Measurements from ENCODE around the gene MED26. TPM values are rescaled to one million over a fixed set of nuclear protein-coding genes. Genes with fewer than 3 reads are reported as not detected.

Gene MED26
- total and polyA plus RNA-seq, 2 of the 8 experiments (the other 6 are each of a cell fraction or from before 2014, with no cell fraction given): 5.3 to 10.7 TPM

- Histone ChIP-seq H3K4me3 (ENCODE audit: extremely low read depth in 1 of 4, insufficient read depth in 2 of 4, low read depth in 3 of 4, low read length in 4 of 4) (no peak overlapping the region), H4K8ac (ENCODE audit: extremely low read depth, insufficient read depth, low read length) (no peak overlapping the region), H2BK120ac (replicated peaks; ENCODE audit: low read depth, low read length) (no peak overlapping the region), H2BK20ac (ENCODE audit: low read length) (no peak overlapping the region), H2AFZ (ENCODE audit: low read length) (no peak overlapping the region), H3K9ac (replicated peaks in 1 of 4; ENCODE audit: extremely low read depth in 1 of 4, low read depth in 3 of 4, low read length in 3 of 4) (no peak overlapping the region; a peak in 1 of 7 replicates), H3K23me2 (ENCODE audit: low read depth, low read length) (no peaks in the 10 kb centered on the region), H4K5ac (ENCODE audit: insufficient read length, low read depth, low read length) (no peak overlapping the region), H3K9me3 (ENCODE audit: insufficient read depth in 2 of 2, low read depth in 1 of 2, low read length in 1 of 2) (no peaks in the 10 kb centered on the region), H3K4me2 (ENCODE audit: insufficient read depth in 1 of 2, low read depth in 2 of 2, low read length in 2 of 2) (peak overlapping the region; percentile 14 to 39; a peak in 2 of 4 replicates), H3K27ac (ENCODE audit: low read depth, low read length) (no peak overlapping the region), H3K23ac (ENCODE audit: insufficient read length) (no peak overlapping the region), H2AK5ac (ENCODE audit: low read depth, low read length) (no peak overlapping the region), H3K79me1 (ENCODE audit: low read depth, low read length) (peaks cover 63% of the 10 kb centered on the region), H3K14ac (ENCODE audit: insufficient read length) (no peak overlapping the region), H3K4me1 (replicated peaks in 1 of 4; ENCODE audit: control insufficient read depth in 3 of 4, insufficient read depth in 4 of 4, low read length in 3 of 4) (peaks cover 0 to 7% (median 3%) of the 10 kb centered on the region in 4 experiments; a peak in 4 of 7 replicates), H2BK15ac (ENCODE audit: low read length) (no peak overlapping the region), H3K36me3 (ENCODE audit: control insufficient read depth in 2 of 4, insufficient read depth in 4 of 4, low read length in 3 of 4) (no peaks in the 10 kb centered on the region), H3K79me2 (ENCODE audit: control insufficient read depth in 1 of 2, insufficient read depth in 2 of 2, low read length in 2 of 2) (peaks cover 14 to 96% of the 10 kb centered on the region in 2 experiments), H4K20me1 (replicated peaks in 1 of 2; ENCODE audit: control insufficient read depth in 1 of 2, insufficient read depth in 2 of 2, low read length in 2 of 2) (peaks cover 38 to 57% of the 10 kb centered on the region in 2 experiments), H2BK5ac (ENCODE audit: low read depth, low read length) (no peak overlapping the region), H3K4ac (replicated peaks; ENCODE audit: insufficient read length, low read depth, low read length) (no peak overlapping the region), H2BK12ac (ENCODE audit: low read depth, low read length) (no peak overlapping the region), H4K91ac (replicated peaks; ENCODE audit: insufficient read length, low read length) (no peak overlapping the region), H3K18ac (ENCODE audit: extremely low read depth, low read length) (no peak overlapping the region), H3K27me3 (replicated peaks in 1 of 4; ENCODE audit: control insufficient read depth in 3 of 4, extremely low read depth in 1 of 4, insufficient read depth in 3 of 4, low read length in 3 of 4) (no peaks in the 10 kb centered on the region), H3K56ac (replicated peaks; ENCODE audit: insufficient read length, low read depth, low read length) (no peak overlapping the region)
- 75% methylated on average over 2 of the region's 2 CpGs; no CpG with 5 or more reads in 1 of the 2 experiments for WGBS, 2 experiments (ENCODE audit: extremely low coverage in 1 of 2, insufficient coverage in 1 of 2, insufficient read length in 1 of 2, insufficient replicate concordance in 2 of 2, low coverage in 1 of 2, low lambda C conversion rate in 2 of 2, missing lambda C conversion rate in 1 of 2)
- CTCF ChIA-PET (ENCODE audit: partially characterized antibody): interaction anchor here (1.1 to 3.4 kb wide), 2 partner anchors 31 to 232 kb away, joined by 3 to 12 read pairs; no protein-coding TSS in a partner anchor
- POLR2A ChIA-PET (ENCODE audit: partially characterized antibody): interaction anchor here (1.7 kb wide), 1 partner anchor 10 kb away, joined by 4 read pairs; no protein-coding TSS in a partner anchor
- FAIRE-seq (no peak), DNase-seq (ENCODE audit: low read depth in 1 of 2, low spot score in 2 of 2) (no peak)
- TF ChIP-seq PHF8 (conservative IDR thresholded peaks at IDR 0.05; ENCODE audit: low read depth, low read length): no peak
- no peak for TF ChIP-seq USF2 (IDR thresholded peaks at IDR 0.05; ENCODE audit: low read length)
- no peak for TF ChIP-seq SP2 (IDR thresholded peaks at IDR 0.05; ENCODE audit: low read length)
- TF ChIP-seq ZNF274 (IDR thresholded peaks at IDR 0.05; ENCODE audit: borderline replicate concordance, extremely low read depth, low read length): no peak
- TF ChIP-seq KDM5A (IDR thresholded peaks at IDR 0.05; ENCODE audit: low read length): no peak
- no peak for TF ChIP-seq GABPA (IDR thresholded peaks at IDR 0.05; ENCODE audit: borderline replicate concordance, insufficient read depth, low read length)
- no peak for TF ChIP-seq MAFK (IDR thresholded peaks at IDR 0.05; ENCODE audit: low read depth, low read length)
- TF ChIP-seq CBX8 (IDR thresholded peaks at IDR 0.05; ENCODE audit: borderline replicate concordance, low read depth, low read length): no peak
These were observed 13.1 kb downstream of the MED26 start for GRCh38 chr19:16614941-16615340.

Data from H1 (cell line).